ENCODE measurements around the gene MCTP2.

MCTP2 gene

GRCh38 chr15:94231723-94232468, 535 bp downstream of the MCTP2 start:
- Histone ChIP-seq H3K27ac (ENCODE audit: extremely low read depth, low read depth, low read length) (peak overlapping the region; percentile 70; the same call in 1 of the 2 replicates), H3K4me3 (ENCODE audit: low read depth, low read length) (peak overlapping the region; percentile 72), H3K36me3 (ENCODE audit: control insufficient read depth in 2 of 2, insufficient read depth in 1 of 2, low read length in 2 of 2) (no peaks in the 10 kb centered on the region), H3K9me3 (ENCODE audit: control insufficient read depth, insufficient read depth, low read depth, low read length) (no peaks in the 10 kb centered on the region), H3K4me1 (ENCODE audit: control insufficient read depth, insufficient read depth, low read length) (peaks cover 28% of the 10 kb centered on the region)
- POLR2A ChIA-PET, result interaction anchor here (1.0 to 1.6 kb wide), 3 partner anchors 8 to 15 kb away, joined by 3 to 7 read pairs (median 5); no protein-coding TSS in a partner anchor
- CTCF ChIA-PET, result interaction anchor here (0.6 to 2.5 kb wide), 2 partner anchors 92 to 258 kb away, joined by 3 to 11 read pairs; no protein-coding TSS in a partner anchor
- TF ChIP-seq BCL6B (tag by site-specific recombination; IDR thresholded peaks at IDR 0.05), result no peak
- TF ChIP-seq EGR2 (tag by site-specific recombination; IDR thresholded peaks at IDR 0.05; ENCODE audit: low read depth), result 0 out of 2 replicates have a peak, but pooled peaks have one; percentile 1
- no peak for TF ChIP-seq ZNF571 (tag by site-specific recombination; IDR thresholded peaks at IDR 0.05)
- TF ChIP-seq PRDM6 (tag by site-specific recombination; IDR thresholded peaks at IDR 0.05), result no peak
- no peak for TF ChIP-seq ZNF704 (tag by site-specific recombination; IDR thresholded peaks at IDR 0.05)
- TF ChIP-seq ZNF341 (tag by site-specific recombination; IDR thresholded peaks at IDR 0.05; ENCODE audit: low read depth), result no peak
- peak; percentile 73 for TF ChIP-seq SETDB1 (IDR thresholded peaks at IDR 0.05; ENCODE audit: insufficient read length, low read length)

GRCh38 chr15:94233441-94233840, 2.1 kb downstream of the MCTP2 start:
- POLR2A ChIA-PET, result no interaction called here
- Histone ChIP-seq H3K9me3 (ENCODE audit: control insufficient read depth, insufficient read depth, low read depth, low read length) (no peaks in the 10 kb centered on the region), H3K4me1 (ENCODE audit: control insufficient read depth, insufficient read depth, low read length) (peaks cover 28% of the 10 kb centered on the region), H3K36me3 (ENCODE audit: control insufficient read depth in 2 of 2, insufficient read depth in 1 of 2, low read length in 2 of 2) (no peaks in the 10 kb centered on the region), H3K4me3 (ENCODE audit: low read depth, low read length) (no peak overlapping the region), H3K27ac (ENCODE audit: extremely low read depth, low read depth, low read length) (no peak overlapping the region)
- CTCF ChIA-PET, result interaction anchor here (1.3 to 2.4 kb wide), 2 partner anchors 9 to 91 kb away, joined by 4 to 7 read pairs; no protein-coding TSS in a partner anchor
- TF ChIP-seq ZNF175 (tag by site-specific recombination; IDR thresholded peaks at IDR 0.05) (no peak), ZNF560 (tag by site-specific recombination; IDR thresholded peaks at IDR 0.05; ENCODE audit: borderline replicate concordance) (no peak), ZNF426 (tag by site-specific recombination; IDR thresholded peaks at IDR 0.05) (no peak), OSR2 (tag by site-specific recombination; IDR thresholded peaks at IDR 0.05) (no peak), WT1 (tag by site-specific recombination; IDR thresholded peaks at IDR 0.05) (no peak), PRDM6 (tag by site-specific recombination; IDR thresholded peaks at IDR 0.05) (no peak), ZNF843 (tag by site-specific recombination; IDR thresholded peaks at IDR 0.05) (no peak), ZNF223 (tag by site-specific recombination; IDR thresholded peaks at IDR 0.05) (no peak), ZNF394 (tag by site-specific recombination; IDR thresholded peaks at IDR 0.05; ENCODE audit: borderline replicate concordance) (no peak), ZNF555 (tag by site-specific recombination; conservative IDR thresholded peaks at IDR 0.05) (no peak), PBX3 (CRISPR knock-in tag; IDR thresholded peaks at IDR 0.05) (no peak)
